LNCaP clone FGC (cell line): ENCODE results near the gene TDRD1.

Source experiments
- DNase-seq: peaks from one replicate; pipeline ENCODE4 v3.0.0-alpha.2; 2011; ENCODE audit warnings: low read depth
- H3K4me3 ChIP-seq: 2 replicates; pipeline ENCODE4 v1.5.1; 2011; ENCODE audit warnings: mild to moderate bottlenecking, low read depth, low read length, control low read depth
- CTCF ChIP-seq: IDR thresholded peaks from 2 replicates; pipeline ENCODE4 v1.5.1; 2012; ENCODE audit warnings: mild to moderate bottlenecking; ENCODE audit not compliant: control insufficient read depth, insufficient read depth; ENCODE audit errors: extremely low read depth

TDRD1 gene

GRCh38 chr10:114166494-114166893, 12.7 kb upstream of the TDRD1 start:
- no peak for TF ChIP-seq CTCF
- H3K4me3 ChIP-seq, result peak overlapping the region; percentile 10
- DNase-seq, result no peak

DNA sequence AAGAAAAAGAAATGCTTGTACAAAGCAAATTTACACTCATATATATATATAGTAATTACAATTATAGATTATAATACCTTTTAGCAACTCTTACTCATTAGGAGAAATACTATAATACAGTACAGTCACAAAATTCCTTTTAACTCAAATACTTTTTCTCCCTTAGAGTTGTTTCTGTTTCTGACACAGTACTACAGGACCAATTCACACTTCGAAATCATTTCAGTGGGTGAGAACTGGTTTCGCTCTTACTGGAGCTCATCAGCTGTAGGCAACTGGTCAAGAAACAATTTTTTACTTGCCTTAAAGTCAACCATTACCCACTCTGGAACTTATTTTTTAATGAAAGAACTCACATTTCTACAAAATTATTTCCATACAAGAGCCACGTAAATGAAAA, 11.2 kb upstream of the TDRD1 start:
- DNase-seq, result no peak
- no peak overlapping the region for H3K4me3 ChIP-seq
- no peak for TF ChIP-seq CTCF

GRCh38 chr10:114168450-114169009, 10.6 kb upstream of the TDRD1 start:
- no peak for TF ChIP-seq CTCF
- no peak for DNase-seq
- no peak overlapping the region for H3K4me3 ChIP-seq

DNA sequence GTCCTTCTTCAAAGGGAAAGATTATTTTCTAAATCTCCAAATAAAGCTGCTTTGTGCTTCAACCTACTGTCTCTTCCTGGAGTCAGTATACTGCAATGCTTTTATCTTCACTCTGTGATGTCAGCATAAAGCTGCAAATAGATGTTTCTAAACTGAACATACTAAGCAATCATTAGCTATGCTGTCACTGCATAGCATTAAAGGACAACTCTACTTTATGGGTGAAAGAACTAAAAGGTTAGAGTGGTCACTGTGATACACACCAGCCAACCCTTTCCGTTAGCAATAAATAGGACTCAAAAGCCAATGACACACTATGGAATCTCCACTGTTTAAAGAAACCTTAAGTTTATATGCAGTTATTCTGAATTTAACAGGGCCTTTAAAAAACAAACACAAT, 6.9 kb upstream of the TDRD1 start:
- DNase-seq, result no peak
- no peak for TF ChIP-seq CTCF
- peak overlapping the region; percentile 94 for H3K4me3 ChIP-seq

DNA sequence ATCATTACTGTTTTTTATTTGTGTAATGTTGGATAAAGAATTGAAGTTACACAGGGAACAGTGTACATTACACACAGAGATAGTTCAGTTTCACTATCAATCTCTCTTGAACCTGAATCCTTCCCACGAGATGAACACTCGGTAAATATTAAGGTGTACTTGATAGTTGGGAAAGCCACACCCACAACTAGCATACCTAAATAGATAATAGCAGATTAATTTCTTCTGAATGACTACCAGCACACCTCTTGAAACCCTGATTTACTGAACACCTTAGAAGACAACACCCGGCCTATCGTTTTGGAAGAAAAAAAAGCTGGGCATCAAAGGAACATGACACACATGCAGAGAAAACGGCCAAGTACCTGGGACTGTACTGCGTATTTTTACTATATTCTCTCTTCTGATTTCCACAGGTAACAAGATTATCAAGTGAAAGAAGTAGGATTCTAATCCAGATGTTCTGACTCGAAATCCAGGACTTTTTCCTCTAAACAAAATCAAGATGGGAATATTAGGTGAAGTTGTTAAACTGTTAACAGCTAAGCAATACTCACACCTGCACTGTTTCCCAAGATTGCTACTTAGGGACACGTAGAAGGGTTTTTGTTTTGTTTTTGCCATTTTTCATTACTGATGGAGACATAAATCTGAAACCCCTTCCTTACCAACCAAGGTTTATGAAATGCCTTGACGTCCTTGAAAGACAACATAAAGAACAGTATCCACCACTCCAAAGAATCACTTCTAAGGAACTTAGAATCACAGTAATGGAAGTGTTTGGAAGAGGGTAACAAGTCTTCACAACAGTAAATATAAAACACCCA, 6.2 kb upstream of the TDRD1 start:
- H3K4me3 ChIP-seq, result peak overlapping the region; percentile 94
- no peak for DNase-seq
- TF ChIP-seq CTCF, result no peak

DNA sequence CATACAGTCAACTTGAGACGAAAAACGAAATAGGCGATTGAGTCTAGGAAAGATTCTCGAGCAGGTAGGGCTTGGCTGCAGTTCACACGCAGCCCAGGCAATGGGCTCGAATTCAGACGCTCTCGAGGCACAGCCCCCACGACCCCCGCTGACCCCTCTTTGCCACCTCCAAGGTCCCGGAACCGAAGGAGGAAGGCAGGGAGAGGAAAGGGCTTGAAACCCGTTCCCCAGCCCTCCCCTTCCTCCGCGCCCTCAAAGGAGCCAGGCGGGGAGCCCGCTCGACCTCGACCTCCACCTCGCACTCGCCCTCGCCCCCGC, 5.6 kb upstream of the TDRD1 start:
- no peak for DNase-seq
- TF ChIP-seq CTCF, result no peak
- H3K4me3 ChIP-seq, result peak overlapping the region; percentile 94
